ENCODE measurements around the gene FAM180B.
"Not testable (repeated sequence)": the region's sequence is repeated elsewhere in the genome, so short reads cannot be mapped to it uniquely, and the experiment has no call there.

FAM180B gene

DNA sequence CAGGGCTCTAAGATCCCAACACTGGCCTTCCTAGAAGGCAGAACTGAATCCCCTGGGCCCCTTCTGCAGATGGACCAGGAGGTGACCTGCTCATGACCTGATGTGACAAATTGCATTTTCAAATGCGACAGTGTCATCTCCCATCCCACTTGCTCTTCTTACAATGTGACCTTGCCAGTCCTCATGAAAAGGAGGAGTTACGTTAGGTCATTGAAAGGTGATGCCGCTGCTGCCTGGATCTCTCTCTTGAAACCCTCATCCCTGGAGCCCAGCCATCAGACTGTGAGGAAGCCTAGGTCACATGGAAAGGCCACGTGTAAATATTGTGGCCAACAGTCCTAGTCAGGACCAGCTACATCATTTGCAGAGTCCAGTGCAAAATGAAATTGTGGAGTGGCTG lies 13.4 kb downstream of the FAM180B start:
- DNase-seq: no peak

DNA sequence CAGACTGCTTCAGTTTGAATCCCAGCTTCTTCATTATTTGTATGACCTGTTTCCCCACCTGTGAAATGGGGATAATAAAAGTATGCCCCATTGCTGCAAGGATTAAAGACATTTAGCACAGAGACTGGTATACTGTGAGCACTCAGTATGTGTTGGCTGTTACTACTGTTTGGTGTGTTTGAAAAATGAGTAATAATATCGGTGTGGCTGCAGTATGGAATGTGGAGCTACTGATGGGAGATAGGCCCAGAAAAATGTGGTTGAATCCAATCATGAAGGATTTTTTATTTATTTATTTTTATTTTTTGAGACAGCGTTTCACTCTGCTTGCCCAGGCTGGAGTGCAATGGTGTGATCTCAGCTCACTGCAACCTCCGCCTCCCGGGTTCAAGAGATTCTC lies 16.8 kb downstream of the FAM180B start:
- DNase-seq: no peak

DNA sequence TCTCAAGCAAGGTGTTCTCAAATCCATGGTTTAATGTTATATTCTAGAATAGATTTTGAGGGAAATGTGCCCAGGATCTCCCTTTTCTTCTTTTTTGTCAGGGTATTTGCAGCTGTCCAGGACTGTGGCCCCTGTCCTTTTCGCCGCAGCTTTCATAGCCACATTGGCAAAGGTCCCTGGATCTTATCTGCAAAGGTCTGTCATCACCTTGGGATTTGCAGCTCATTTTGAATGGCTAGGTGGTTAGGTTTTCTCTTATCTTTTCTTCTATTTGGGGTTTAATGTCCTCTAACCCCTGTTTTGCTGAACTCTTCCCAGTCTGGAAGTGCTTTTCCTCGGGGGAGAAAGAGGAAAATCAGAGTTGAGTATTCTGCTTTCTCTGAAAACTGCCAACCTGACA lies 19.4 kb downstream of the FAM180B start:
- DNase-seq: no peak

DNA sequence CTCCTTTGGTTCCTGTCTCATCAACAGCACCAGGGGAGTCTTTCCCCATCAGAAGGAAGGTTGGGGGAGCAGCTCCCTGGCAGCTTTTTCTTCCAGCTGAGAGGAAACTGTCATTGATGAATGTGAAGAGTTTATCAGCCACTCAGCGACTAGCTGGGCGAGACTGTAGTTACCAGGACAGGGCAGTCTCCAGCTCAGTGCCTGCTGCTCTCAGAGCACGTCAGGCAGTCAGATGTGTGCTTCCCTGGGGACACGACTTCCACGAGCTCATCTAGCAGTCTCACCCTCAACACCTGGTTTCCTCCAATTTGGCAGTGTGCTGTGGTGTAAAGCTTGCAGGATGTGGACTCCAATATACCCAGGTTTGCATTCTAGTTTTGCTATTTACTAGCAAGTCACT lies 20.3 kb downstream of the FAM180B start:
- DNase-seq: no peak

DNA sequence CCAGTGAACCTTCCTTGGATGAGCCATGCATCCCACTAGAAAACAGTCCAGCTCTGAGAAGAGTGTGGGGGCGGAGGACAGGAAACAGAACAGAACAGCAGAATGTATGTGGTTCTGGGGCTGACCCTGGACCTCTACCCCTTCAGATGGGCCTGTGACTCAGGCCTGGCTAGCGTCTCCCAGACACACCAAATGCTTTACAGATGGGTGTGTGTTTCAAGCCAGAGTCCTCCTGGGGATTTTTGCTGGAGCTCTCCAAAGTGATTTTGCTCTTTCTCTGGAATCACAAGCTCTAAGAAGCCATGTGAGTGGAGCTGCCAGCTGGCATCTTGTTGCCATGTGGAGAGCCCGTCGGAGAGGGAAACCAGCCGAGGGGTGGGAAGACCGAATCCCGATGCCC lies 20.9 kb downstream of the FAM180B start:
- DNase-seq: no peak

DNA sequence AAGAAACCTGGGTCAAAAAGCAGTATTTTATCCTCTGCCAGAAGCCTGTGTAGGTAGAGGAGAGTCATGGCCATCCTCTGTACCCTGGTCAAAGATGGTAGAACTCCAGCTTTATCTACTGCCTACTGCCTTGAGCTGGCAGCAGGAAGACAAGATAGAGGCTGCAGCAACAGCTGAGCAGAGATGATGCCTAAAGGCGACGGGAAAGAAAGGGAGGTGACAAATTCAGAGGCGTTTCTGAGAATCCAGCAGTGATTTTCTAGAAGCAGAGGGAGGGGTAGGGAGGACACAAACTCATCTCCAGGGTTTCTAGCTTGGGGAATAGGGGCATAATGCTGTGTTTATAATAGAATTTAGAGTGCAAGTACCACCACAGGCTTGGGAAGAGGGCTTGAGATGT lies 23.2 kb downstream of the FAM180B start:
- DNase-seq: no peak

- no peak for DNase-seq
These were observed 24.9 kb downstream of the FAM180B start for GRCh38 chr11:47611348-47611794.

DNA sequence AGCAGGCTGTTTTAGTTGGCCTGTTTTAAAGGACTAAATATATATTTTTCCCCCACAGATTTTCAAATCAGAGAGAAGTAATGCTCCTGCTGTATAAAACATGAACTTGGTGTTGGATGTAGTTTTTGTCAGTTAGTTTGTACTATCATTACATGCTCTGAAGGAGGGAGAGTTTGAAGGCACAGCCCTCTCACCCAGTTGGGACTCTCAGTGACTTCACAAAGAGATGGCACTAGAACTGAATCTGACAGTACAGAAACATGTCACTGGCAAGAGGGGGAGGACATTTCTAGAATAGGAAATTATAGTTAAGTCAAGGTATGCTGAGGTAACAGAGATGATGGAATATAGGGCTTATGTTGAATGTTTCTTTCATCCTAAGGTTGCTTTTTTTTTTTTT lies 28.8 kb downstream of the FAM180B start:
- DNase-seq: no peak

- DNase-seq: peak; percentile 50 to 58
These were observed 30.4 kb downstream of the FAM180B start for GRCh38 chr11:47616726-47617416.

DNA sequence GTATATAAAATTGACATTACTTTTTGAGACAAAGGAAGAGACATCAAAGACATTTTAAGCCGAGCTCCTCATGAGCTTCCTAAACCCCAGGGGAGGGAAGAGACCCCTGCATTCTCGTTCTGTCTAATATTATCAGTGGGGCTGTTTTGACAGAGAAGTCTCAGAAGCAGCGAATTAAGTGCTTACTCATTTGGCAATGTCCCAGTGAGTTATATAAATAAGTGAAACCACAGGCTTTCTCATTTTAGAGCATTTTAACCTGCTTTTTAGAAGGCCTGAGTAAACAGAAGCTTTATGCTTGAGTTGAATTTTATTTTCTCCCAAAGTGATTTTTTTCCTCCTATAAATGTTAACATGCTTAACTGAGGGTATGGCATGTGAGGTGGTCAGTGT lies 30.9 kb downstream of the FAM180B start:
- DNase-seq: no peak

DNA sequence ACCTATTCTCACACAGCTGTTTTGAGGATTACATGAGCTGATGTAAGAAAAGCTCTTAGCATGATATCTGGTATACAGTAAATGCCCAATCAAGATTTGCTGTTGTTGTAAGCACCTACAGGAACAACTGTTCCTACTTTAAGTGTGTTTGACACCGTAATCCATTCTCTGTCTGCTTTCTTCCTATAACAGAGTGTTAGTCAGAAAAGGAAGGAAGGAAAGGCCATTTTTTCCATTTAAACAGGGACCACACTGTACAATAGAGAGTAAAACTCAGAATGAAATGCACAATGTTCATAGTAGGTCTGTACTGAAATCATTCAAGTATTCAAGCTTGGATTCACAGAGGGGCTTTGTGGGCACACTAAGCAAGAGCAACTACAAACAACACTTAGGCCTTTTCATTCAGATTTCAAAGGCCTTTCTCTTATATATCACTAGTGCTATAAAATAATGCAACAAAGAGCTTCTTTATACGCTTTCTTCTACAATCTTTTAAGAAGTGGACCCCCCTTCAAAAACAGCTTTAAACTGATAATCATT lies 34.4 kb downstream of the FAM180B start:
- no peak for DNase-seq

DNA sequence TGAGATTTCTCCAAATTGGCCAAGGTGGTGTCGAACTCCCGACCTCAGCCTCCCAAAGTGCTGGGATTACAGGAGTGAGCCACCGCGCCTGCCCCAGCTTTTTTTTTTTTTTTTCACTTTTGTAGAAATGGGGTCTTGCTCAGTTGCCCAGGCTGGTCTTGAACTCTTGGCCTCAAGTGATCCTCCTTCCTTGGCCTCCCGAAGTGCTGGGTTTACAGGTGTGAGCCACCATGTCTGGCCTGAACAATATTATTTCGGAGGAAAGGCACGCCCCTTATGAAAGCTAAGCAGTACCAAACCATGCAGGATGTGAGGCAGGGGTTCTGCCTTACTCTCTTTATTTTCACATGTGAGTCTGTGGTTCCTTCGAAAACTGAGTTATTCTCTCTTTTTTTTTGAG lies 39.8 kb downstream of the FAM180B start:
- no peak for DNase-seq

DNA sequence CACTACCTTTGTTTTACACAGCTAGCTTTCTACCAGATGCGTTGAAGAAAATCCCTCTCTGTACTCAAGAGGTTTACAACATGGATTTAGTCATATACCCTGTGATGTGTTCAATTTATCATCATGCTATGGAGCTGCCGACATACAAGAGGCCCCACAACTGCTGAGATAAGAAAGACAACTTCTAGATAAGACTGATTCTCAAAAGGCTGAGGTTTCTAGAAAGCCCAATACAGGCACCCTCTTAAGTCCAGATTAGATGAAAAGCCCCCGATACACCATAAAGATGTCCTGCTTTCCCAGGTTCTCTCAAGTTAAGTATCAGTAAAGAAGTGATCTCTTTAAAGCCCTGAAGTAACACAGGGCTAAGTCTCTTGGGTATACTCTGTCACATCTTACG lies 41.5 kb downstream of the FAM180B start:
- no peak for DNase-seq

- DNase-seq: no peak
These were observed 45.0 kb downstream of the FAM180B start for GRCh38 chr11:47631473-47631872.

GRCh38 chr11:47636331-47636730 lies 49.9 kb downstream of the FAM180B start:
- not testable (repeated sequence) for DNase-seq
